ENCODE data around the gene PPT1.
"Not testable (repeated sequence)": the region's sequence is repeated elsewhere in the genome, so short reads cannot be mapped to it uniquely, and the experiment has no call there.

DNA sequence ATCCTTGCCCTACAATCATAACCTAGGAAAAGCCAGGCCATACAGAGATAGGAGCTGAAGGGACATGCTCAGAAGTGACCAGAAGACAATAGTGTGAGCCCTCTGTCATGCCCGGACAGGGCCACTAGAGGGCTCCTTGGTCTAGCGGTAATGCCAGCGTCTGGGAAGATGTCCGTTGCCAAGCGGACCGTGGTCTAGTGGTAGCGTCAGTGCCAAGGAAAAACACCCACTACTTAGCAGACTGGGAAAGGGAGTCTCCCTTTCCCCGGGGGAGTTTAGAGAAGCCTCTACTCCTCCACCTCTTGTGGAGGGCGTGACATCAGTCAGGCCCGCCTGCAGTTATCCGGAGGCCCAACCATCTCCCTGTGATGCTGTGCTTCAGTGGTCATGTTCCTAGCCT, 12.3 kb downstream of the PPT1 start:
- peak; percentile 67 for TF ChIP-seq CTCF (IDR thresholded peaks at IDR 0.05)
- not testable (repeated sequence) for TF ChIP-seq EZH2phosphoT487 (IDR thresholded peaks at IDR 0.05)

All from neural progenitor cell (in vitro differentiated cells).